ENCODE results near the gene PTP4A2.

PTP4A2 gene

GRCh38 chr1:31859044-31859443 is 79.1 kb downstream of the PTP4A2 start:
- no peak for DNase-seq (ENCODE audit: low spot score)

DNA sequence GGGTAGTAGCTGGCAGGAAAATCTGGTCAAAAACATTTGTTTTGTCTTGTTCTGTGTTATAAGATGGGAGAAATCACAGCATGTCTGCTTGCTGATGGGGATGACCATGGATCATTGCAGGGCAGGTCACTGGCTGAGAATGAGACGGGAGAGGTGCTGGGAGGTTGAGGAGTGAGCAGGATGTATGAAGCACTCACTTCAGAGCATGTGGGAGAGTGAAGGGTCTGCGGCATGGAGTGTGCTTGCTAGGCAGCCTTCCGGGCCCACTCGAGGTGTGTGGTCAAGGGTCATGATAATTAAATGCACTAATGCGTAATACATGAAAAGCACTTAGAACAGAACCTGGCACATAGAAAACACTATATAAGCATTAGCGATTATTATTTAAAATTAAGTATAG is 80.3 kb downstream of the PTP4A2 start:
- DNase-seq (ENCODE audit: low spot score), result no peak

All from hematopoietic multipotent progenitor cell treated with erythropoietin and hydrocortisone succinate and interleukin-3 and kit ligand, for 17 days (in vitro differentiated cells).